HG03095 (cell line): ENCODE measurements around the gene ARVCF.

Source experiments
- ATAC-seq: cut with Tn5 transposase; IDR thresholded peaks from one replicate; pipeline ENCODE4 v1.9.1; 2021; ENCODE audit warnings: moderate library complexity; ENCODE audit not compliant: unreplicated experiment

ARVCF gene

GRCh38 chr22:19976671-19977070, 40.0 kb downstream of the ARVCF start:
- no peak for ATAC-seq

GRCh38 chr22:19975707-19976035, 41.0 kb downstream of the ARVCF start:
- no peak for ATAC-seq

GRCh38 chr22:19974935-19975706, 41.5 kb downstream of the ARVCF start:
- no peak for ATAC-seq

- no peak for ATAC-seq
Measured at GRCh38 chr22:19974268-19974861, 42.3 kb downstream of the ARVCF start.

- no peak for ATAC-seq
Measured at GRCh38 chr22:19973551-19974267, 42.9 kb downstream of the ARVCF start.

GRCh38 chr22:19972652-19973550, 43.7 kb downstream of the ARVCF start:
- no peak for ATAC-seq

- ATAC-seq, result no peak
Measured at GRCh38 chr22:19972251-19972650, 44.4 kb downstream of the ARVCF start.

GRCh38 chr22:19971276-19972124, 45.1 kb downstream of the ARVCF start:
- ATAC-seq, result no peak

- ATAC-seq, result no peak
Measured at GRCh38 chr22:19970479-19971275, 45.9 kb downstream of the ARVCF start.

GRCh38 chr22:19970031-19970478, 46.6 kb downstream of the ARVCF start:
- ATAC-seq, result no peak

- ATAC-seq, result no peak
Measured at GRCh38 chr22:19969141-19969928, 47.3 kb downstream of the ARVCF start.

- ATAC-seq, result no peak
Measured at GRCh38 chr22:19968450-19968891, 48.2 kb downstream of the ARVCF start.

- ATAC-seq, result no peak
Measured at GRCh38 chr22:19967850-19968449, 48.7 kb downstream of the ARVCF start.

- no peak for ATAC-seq
Measured at GRCh38 chr22:19966908-19967750, 49.5 kb downstream of the ARVCF start.

- no peak for ATAC-seq
Measured at GRCh38 chr22:19965771-19966709, 50.6 kb downstream of the ARVCF start.
